Measurements from ENCODE around the gene ADGRF3.

- TF ChIP-seq CTCF (IDR thresholded peaks at IDR 0.05): no peak
- no peak for TF ChIP-seq POLR2A (IDR thresholded peaks at IDR 0.05)
These were observed 8.7 kb upstream of the ADGRF3 start for GRCh38 chr2:26355038-26355995.

All from Peyer's patch (tissue), 4 donors.